K562 (cell line): ENCODE data around the gene OR10H5. TPM values are rescaled to one million over a fixed set of nuclear protein-coding genes. Genes with fewer than 3 reads are reported as not detected.

Experiments
- CHAMP1 ChIP-seq: fragments of 450-650 bp; IDR thresholded peaks from 2 replicates; pipeline ENCODE4 v1.6.1; 2016; ENCODE audit warnings: mild to moderate bottlenecking
- CXXC5 ChIP-seq: fragments of 250-450 bp; sonication (Bioruptor Pico); IDR thresholded peaks from 2 replicates; pipeline ENCODE4 v1.8.0; 2022; ENCODE audit warnings: inconsistent platforms, mild to moderate bottlenecking, moderate library complexity
- EHMT2 ChIP-seq: fragments of 450-650 bp; IDR thresholded peaks from 2 replicates; pipeline ENCODE4 v1.6.1; 2018; ENCODE audit warnings: antibody characterized with exemption
- ERF ChIP-seq: fragments of 450-650 bp; formaldehyde crosslinking; IDR thresholded peaks from 2 replicates; pipeline ENCODE4 v1.4.0; 2020; ENCODE audit warnings: mild to moderate bottlenecking, mixed read lengths
- ETV6 ChIP-seq, 3 experiments: fragments of 150-350 bp in 1 of 3; sonication (generic) in 1 of 3; formaldehyde crosslinking in 1 of 3; IDR thresholded peaks; 2 replicates each; pipeline versions ENCODE4 v1.6.1 to v1.8.0; 2014 to 2022; ENCODE audit warnings: borderline replicate concordance in 2 of 3, low read depth in 2 of 3, antibody characterized with exemption in 1 of 3, low read length in 1 of 3, mild to moderate bottlenecking in 1 of 3, missing genetic modification reagents in 1 of 3
- GABPB1 ChIP-seq: sonication (generic); formaldehyde crosslinking; IDR thresholded peaks from 2 replicates; pipeline ENCODE4 v1.8.0; 2022; ENCODE audit warnings: mild to moderate bottlenecking, missing genetic modification reagents
- HNRNPH1 ChIP-seq: fragments of 200-400 bp; formaldehyde crosslinking; optimal IDR thresholded peaks from 2 replicates; pipeline ENCODE3; 2017; ENCODE audit warnings: low read depth, mild to moderate bottlenecking, low read length, moderate library complexity
- KDM2B ChIP-seq: fragments of 250-450 bp; sonication (Bioruptor Pico); IDR thresholded peaks from 2 replicates; pipeline ENCODE4 v1.8.0; 2021; ENCODE audit warnings: mild to moderate bottlenecking, moderate library complexity
- MAZ ChIP-seq, 2 experiments: fragments of 450-650 bp in 1 of 2; sonication (generic) in 1 of 2; formaldehyde crosslinking; IDR thresholded peaks in 1 of 2; conservative IDR thresholded peaks in 1 of 2; 2 replicates each; pipeline versions ENCODE4 v1.4.0 to v1.5.0; 2020; ENCODE audit warnings: mild to moderate bottlenecking in 1 of 2, missing genetic modification reagents in 1 of 2
- MTA2 ChIP-seq: fragments of 450-650 bp; IDR thresholded peaks from 2 replicates; pipeline ENCODE4 v1.6.1; 2016; ENCODE audit warnings: low read depth
- NR0B1 ChIP-seq: fragments of 450-650 bp; IDR thresholded peaks from one replicate; pipeline ENCODE4 v1.6.1; 2018; ENCODE audit warnings: mild to moderate bottlenecking, moderate library complexity; ENCODE audit not compliant: partially characterized antibody
- OTX1 ChIP-seq: fragments of 450-650 bp; formaldehyde crosslinking; IDR thresholded peaks from 2 replicates; pipeline ENCODE4 v1.4.0; 2022; ENCODE audit warnings: mild to moderate bottlenecking
- PHF8 ChIP-seq: fragments of 200-600 bp; sonication (generic); IDR thresholded peaks from 2 replicates; pipeline ENCODE4 v1.6.1; 2012; ENCODE audit warnings: mixed run types, mild to moderate bottlenecking, inconsistent platforms, low read length, moderate library complexity, borderline replicate concordance
- PTBP1 ChIP-seq: fragments of 200-400 bp; formaldehyde crosslinking; IDR thresholded peaks from 2 replicates; pipeline ENCODE4 v1.6.1; 2017; ENCODE audit warnings: low read depth, low read length
- SIRT6 ChIP-seq: IDR thresholded peaks from one replicate; pipeline ENCODE4 v1.6.1; 2012; ENCODE audit warnings: low read depth, mild to moderate bottlenecking, control low read depth, inconsistent platforms, low read length, moderate library complexity
- SIX5 ChIP-seq, 2 experiments: IDR thresholded peaks; 2 replicates each; pipeline ENCODE4 v1.6.1; 2011; ENCODE audit warnings: low read length in 2 of 2, borderline replicate concordance in 1 of 2, low read depth in 1 of 2, mild to moderate bottlenecking in 1 of 2, moderate library complexity in 1 of 2; ENCODE audit not compliant: insufficient read depth in 1 of 2
- SRF ChIP-seq, 2 experiments: fragments of 250-450, 450-650 bp in 1 of 2; sonication (Bioruptor Pico) in 1 of 2; sonication (generic) in 1 of 2; formaldehyde crosslinking; IDR thresholded peaks; 2 replicates each; pipeline versions ENCODE4 v1.5.0 to v1.5.1; 2020 to 2022; ENCODE audit warnings: mild to moderate bottlenecking in 1 of 2, missing genetic modification reagents in 1 of 2
- TEAD2 ChIP-seq: fragments of 450-650 bp; IDR thresholded peaks from 2 replicates; pipeline ENCODE4 v1.6.1; 2016; ENCODE audit warnings: missing genetic modification characterization, control low read depth, missing compliant biosample characterization
- WHSC1 ChIP-seq: IDR thresholded peaks from one replicate; pipeline ENCODE4 v1.6.1; 2012; ENCODE audit warnings: low read length, control low read depth, inconsistent platforms
- ZBED1 ChIP-seq: IDR thresholded peaks from 2 replicates; pipeline ENCODE4 v1.6.1; 2014
- ZNF133 ChIP-seq: fragments of 250-450 bp; sonication (Bioruptor Pico); IDR thresholded peaks from 2 replicates; pipeline ENCODE4 v1.4.0; 2020; ENCODE audit warnings: mild to moderate bottlenecking
- ZNF263 ChIP-seq: sonication (generic); formaldehyde crosslinking; IDR thresholded peaks from 2 replicates; pipeline ENCODE4 v1.8.0; 2022; ENCODE audit warnings: mild to moderate bottlenecking, missing genetic modification reagents, borderline replicate concordance
- ZNF277 ChIP-seq: fragments of 250-450 bp; sonication (Bioruptor Pico); IDR thresholded peaks from 2 replicates; pipeline ENCODE4 v1.8.0; 2022; ENCODE audit warnings: inconsistent platforms, mild to moderate bottlenecking, moderate library complexity, borderline replicate concordance
- polyA plus RNA-seq, 8 experiments: library from polyadenylated mRNA; depleted of rRNA in 4 of 8; stranded (reverse) in 5 of 8; unstranded in 3 of 8; fragments of >200 nt; fragmentation: Nextera tagmentation in 2 of 8; fragmentation: Illumina TruSeq in 1 of 8; extraction: Ambion mirVana in 2 of 8; extraction: Trizol in 1 of 8; gene quantifications; 2 replicates each; pipeline versions ENCODE4 v1.2.1 to v1.2.3, GENCODE V29; 2011 to 2014; ENCODE audit warnings: inconsistent platforms in 1 of 8, missing spikeins in 1 of 8
- total RNA-seq, 7 experiments: library from RNA; depleted of rRNA in 6 of 7; stranded (reverse); fragments of >200 nt in 6 of 7; fragmentation: Illumina TruSeq in 2 of 7; extraction: Trizol in 2 of 7; gene quantifications; 2 replicates each; pipeline versions ENCODE4 v1.2.1 to v1.2.3, GENCODE V29; 2011 to 2021; ENCODE audit warnings: low replicate concordance in 1 of 7

OR10H5 gene
- total and polyA plus RNA-seq, 9 of the 15 experiments (the other 6 are each of a cell fraction or from before 2014, with no cell fraction given) = not detected

- TF ChIP-seq ETV6 (IDR thresholded peaks at IDR 0.05; ENCODE audit: borderline replicate concordance in 1 of 2, low read depth in 2 of 2, low read length in 1 of 2) (no peak), ETV6 (CRISPR knock-in tag; IDR thresholded peaks at IDR 0.05; ENCODE audit: borderline replicate concordance) (no peak), NR0B1 (no peak), SRF (CRISPR knock-in tag; IDR thresholded peaks at IDR 0.05) (0 out of 4 replicates have a peak, but pooled peaks of 1 of the 2 experiments have one; percentile 54), SIX5 (IDR thresholded peaks at IDR 0.05; ENCODE audit: borderline replicate concordance in 1 of 2, insufficient read depth in 1 of 2, low read depth in 1 of 2, low read length in 2 of 2) (no peak), PTBP1 (no peak), ZNF133 (CRISPR knock-in tag) (no peak; the same call in 1 of the 2 replicates), TEAD2 (peak; percentile 79), ZNF277 (CRISPR knock-in tag) (no peak), ERF (0 out of 2 replicates have a peak, but pooled peaks have one; percentile 37), EHMT2 (no peak), CHAMP1 (no peak), WHSC1 (no peak), OTX1 (no peak), HNRNPH1 (no peak), KDM2B (CRISPR knock-in tag) (no peak), ZNF263 (CRISPR knock-in tag) (no peak), GABPB1 (CRISPR knock-in tag) (no peak), CXXC5 (CRISPR knock-in tag) (peak; percentile 86), PHF8 (no peak), SIRT6 (no peak), MAZ (CRISPR knock-in tag; conservative IDR thresholded peaks at IDR 0.05 in 1 of 2, IDR thresholded peaks at IDR 0.05 in 1 of 2) (0 out of 4 replicates have a peak, but pooled peaks of 1 of the 2 experiments have one; percentile 39), MTA2 (no peak), ZBED1 (no peak)
Observed at GRCh38 chr19:15825753-15826152, 38.3 kb downstream of the OR10H5 start (continued).
